SK-N-SH (cell line): ENCODE results near the gene TRIM7. TPM values are rescaled to one million over a fixed set of nuclear protein-coding genes. Genes with fewer than 3 reads are reported as not detected.
A peak's percentile ranks its signal among the peaks of the same experiment; 100 is the strongest.

ENCODE experiments used
- CTCF ChIA-PET: fragments of 300-600, 350-600 bp; formaldehyde crosslinking; extraction: SDS; loops from one replicate; lab custom pipeline; 2021; lab: Yijun Ruan, JAX
- POLR2A ChIA-PET: fragments of 350-600 bp; sonication (Branson Sonifier 250); formaldehyde crosslinking; extraction: SDS; loops from one replicate; lab custom pipeline; 2020; ENCODE audit warnings: antibody characterized with exemption, inconsistent platforms; lab: Yijun Ruan, JAX
- DNase-seq: peaks from one replicate; pipeline ENCODE4 v3.0.0; 2012
- H2AFZ ChIP-seq: fragments of 200-600 bp; sonication (generic); 2 replicates; pipeline ENCODE4 v1.8.1; 2016; ENCODE audit warnings: antibody characterized with exemption, mild to moderate bottlenecking, low read depth
- H3F3A ChIP-seq: fragments of 200-600 bp; sonication (generic); replicated peaks from 2 replicates; pipeline ENCODE3; 2016; ENCODE audit warnings: antibody characterized with exemption, mild to moderate bottlenecking; ENCODE audit not compliant: insufficient read depth
- H3K27ac ChIP-seq, 2 experiments: fragments of 200-500 bp in 1 of 2; fragments of 200-600 bp in 1 of 2; sonication (Bioruptor generic) in 1 of 2; sonication (generic), shearing (Covaris generic) in 1 of 2; 2 replicates each; pipeline versions ENCODE4 v1.5.1 to v1.6.1; 2014 to 2016; ENCODE audit warnings: low read depth in 2 of 2, inconsistent platforms in 1 of 2, low read length in 1 of 2, mild to moderate bottlenecking in 1 of 2, mixed read lengths in 1 of 2
- H3K27me3 ChIP-seq: fragments of 200-600 bp; sonication (generic), shearing (Covaris generic); 2 replicates; pipeline ENCODE4 v1.6.1; 2016; ENCODE audit warnings: mixed run types; ENCODE audit not compliant: insufficient read depth
- H3K36me3 ChIP-seq, 2 experiments: fragments of 200-500 bp in 1 of 2; fragments of 200-600 bp in 1 of 2; sonication (Bioruptor generic) in 1 of 2; sonication (generic) in 1 of 2; replicated peaks in 1 of 2; 2 replicates each; pipeline versions ENCODE3 to v1.5.1; 2014 to 2016; ENCODE audit warnings: low read length in 1 of 2, mild to moderate bottlenecking in 1 of 2; ENCODE audit not compliant: insufficient read depth in 2 of 2, control insufficient read depth in 1 of 2
- H3K4me1 ChIP-seq, 2 experiments: fragments of 200-500 bp in 1 of 2; fragments of 200-600 bp in 1 of 2; sonication (Bioruptor generic) in 1 of 2; sonication (generic), shearing (Covaris generic) in 1 of 2; 2 replicates each; pipeline versions ENCODE4 v1.5.1 to v1.6.1; 2014 to 2016; ENCODE audit warnings: low read depth in 1 of 2, low read length in 1 of 2, mixed run types in 1 of 2; ENCODE audit not compliant: insufficient read depth in 2 of 2, control insufficient read depth in 1 of 2
- H3K4me2 ChIP-seq: fragments of 200-600 bp; sonication (generic), shearing (Covaris generic); 2 replicates; pipeline ENCODE4 v1.6.1; 2017; ENCODE audit warnings: mixed run types
- H3K4me3 ChIP-seq, 2 experiments: fragments of 200-500 bp in 1 of 2; fragments of 200-600 bp in 1 of 2; sonication (Bioruptor generic) in 1 of 2; sonication (generic), shearing (Covaris generic) in 1 of 2; 2 replicates each; pipeline versions ENCODE4 v1.5.1 to v1.8.1; 2014 to 2016; ENCODE audit warnings: low read depth in 2 of 2, inconsistent platforms in 1 of 2, low read length in 1 of 2, mild to moderate bottlenecking in 1 of 2, mixed read lengths in 1 of 2, moderate library complexity in 1 of 2
- H3K79me2 ChIP-seq: fragments of 200-600 bp; sonication (generic); 2 replicates; pipeline ENCODE4 v1.8.1; 2017; ENCODE audit warnings: mild to moderate bottlenecking; ENCODE audit not compliant: insufficient read depth
- H3K9ac ChIP-seq: fragments of 200-600 bp; sonication (generic); 2 replicates; pipeline ENCODE4 v1.6.1; 2017; ENCODE audit warnings: mixed run types
- H3K9me2 ChIP-seq: fragments of 200-600 bp; sonication (generic); 2 replicates; pipeline ENCODE4 v1.6.1; 2017; ENCODE audit warnings: mixed run types
- H3K9me3 ChIP-seq: fragments of 200-600 bp; sonication (generic); 2 replicates; pipeline ENCODE4 v1.6.1; 2017; ENCODE audit warnings: mixed run types, mild to moderate bottlenecking, moderate library complexity
- H4K20me1 ChIP-seq: fragments of 200-600 bp; sonication (generic); 2 replicates; pipeline ENCODE4 v1.6.1; 2017; ENCODE audit warnings: mild to moderate bottlenecking, mixed run types; ENCODE audit not compliant: insufficient read depth
- CHD2 ChIP-seq: fragments of 150-350 bp; IDR thresholded peaks from 2 replicates; pipeline ENCODE4 v1.6.1; 2018; ENCODE audit warnings: low read length; ENCODE audit not compliant: partially characterized antibody
- ELF1 ChIP-seq: IDR thresholded peaks from 2 replicates; pipeline ENCODE4 v1.4.0; 2012
- EZH2phosphoT487 ChIP-seq: fragments of 200-600 bp; sonication (generic); IDR thresholded peaks from 2 replicates; pipeline ENCODE4 v1.6.1; 2017; ENCODE audit warnings: low read depth, mixed run types, mild to moderate bottlenecking, antibody characterized with exemption, moderate library complexity, borderline replicate concordance
- FOSL2 ChIP-seq: IDR thresholded peaks from 2 replicates; pipeline ENCODE4 v1.4.0; 2012; ENCODE audit warnings: low read depth, mild to moderate bottlenecking, moderate library complexity, borderline replicate concordance
- FOXJ3 ChIP-seq: sonication (generic); formaldehyde crosslinking; IDR thresholded peaks from 2 replicates; pipeline ENCODE4 v1.5.1; 2020; ENCODE audit warnings: mild to moderate bottlenecking, missing genetic modification reagents
- FOXM1 ChIP-seq: IDR thresholded peaks from 2 replicates; pipeline ENCODE4 v1.4.0; 2012; ENCODE audit warnings: low read depth, mild to moderate bottlenecking
- GATA2 ChIP-seq: sonication (generic); formaldehyde crosslinking; IDR thresholded peaks from 2 replicates; pipeline ENCODE4 v1.5.0; 2020; ENCODE audit warnings: mild to moderate bottlenecking, missing genetic modification reagents
- JUND ChIP-seq: IDR thresholded peaks from 2 replicates; pipeline ENCODE4 v1.4.0; 2012
- MEF2A ChIP-seq: IDR thresholded peaks from 2 replicates; pipeline ENCODE4 v1.4.0; 2012; ENCODE audit warnings: low read depth, borderline replicate concordance
- NFIC ChIP-seq: IDR thresholded peaks from 2 replicates; pipeline ENCODE4 v1.4.0; 2012; ENCODE audit warnings: borderline replicate concordance
- RFX5 ChIP-seq: IDR thresholded peaks from 2 replicates; pipeline ENCODE4 v1.6.1; 2012; ENCODE audit warnings: mild to moderate bottlenecking, improper control_type of control experiment, low read length
- SIN3A ChIP-seq: IDR thresholded peaks from 2 replicates; pipeline ENCODE4 v1.6.1; 2012; ENCODE audit warnings: low read depth, mild to moderate bottlenecking, low read length, moderate library complexity, borderline replicate concordance
- TAF1 ChIP-seq: IDR thresholded peaks from 2 replicates; pipeline ENCODE4 v1.6.1; 2012; ENCODE audit warnings: low read depth, mild to moderate bottlenecking, low read length, moderate library complexity, borderline replicate concordance
- TCF12 ChIP-seq: IDR thresholded peaks from 2 replicates; pipeline ENCODE4 v1.4.0; 2012
- YY1 ChIP-seq: IDR thresholded peaks from 2 replicates; pipeline ENCODE4 v1.4.0; 2012; ENCODE audit warnings: low read depth, mild to moderate bottlenecking
- WGBS: methylation state at CpG from one replicate; pipeline ENCODE4 v1.1.6; 2017; ENCODE audit warnings: low lambda C conversion rate; 5-methylcytosine and 5-hydroxymethylcytosine counted together
- polyA plus RNA-seq, 3 experiments: library from polyadenylated mRNA; depleted of rRNA; stranded (reverse); fragments of >200 nt; gene quantifications; 2 replicates each; pipeline ENCODE4 v1.2.3, GENCODE V29; 2012
- TF ChIP-seq, protein P1 (sequence below): IDR thresholded peaks from 2 replicates; pipeline ENCODE4; 2012
- TF ChIP-seq, protein P2 (sequence below): fragments of 200-600 bp; sonication (generic); IDR thresholded peaks from 2 replicates; pipeline ENCODE4 v1.6.1; 2017; ENCODE audit warnings: antibody characterized with exemption, mild to moderate bottlenecking, moderate library complexity
- TF ChIP-seq, protein P3 (sequence below): IDR thresholded peaks from 2 replicates; pipeline ENCODE4 v1.4.0; 2012; ENCODE audit warnings: low read depth, borderline replicate concordance
- TF ChIP-seq, protein P4 (sequence below): fragments of 150-350 bp; IDR thresholded peaks from 2 replicates; pipeline ENCODE4 v1.6.1; 2016; ENCODE audit warnings: mild to moderate bottlenecking, low read depth, low read length
- TF ChIP-seq, protein P5 (sequence below): IDR thresholded peaks from 2 replicates; pipeline ENCODE4 v1.6.1; 2012; ENCODE audit warnings: mild to moderate bottlenecking, low read depth, low read length, moderate library complexity

TRIM7 gene
- polyA plus RNA-seq, 1 of the 3 experiments (the other 2 are of a cell fraction): 3.5 TPM

DNA sequence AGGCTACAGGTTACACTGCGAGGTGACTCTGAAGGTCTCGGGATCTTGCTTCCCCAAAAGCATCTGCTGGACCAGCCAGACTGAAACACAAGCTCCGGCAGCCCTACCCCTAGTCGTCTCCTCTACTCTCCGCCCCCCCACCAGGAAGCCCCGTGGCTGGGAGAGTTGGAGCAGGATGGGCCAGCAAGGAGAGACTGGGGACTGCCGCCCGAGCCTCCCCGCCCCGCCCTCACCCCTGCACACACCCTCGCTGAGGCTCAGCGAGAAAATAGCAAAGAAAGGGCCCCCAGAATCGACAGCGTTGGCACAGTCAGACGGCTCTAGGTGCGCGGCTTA lies 1.3 kb downstream of the TRIM7 start:
- H3K4me2 ChIP-seq: peak overlapping the region; percentile 80
- peaks cover 0 to 21% of the 10 kb centered on the region in 2 experiments; a peak in 1 of 4 replicates for H3K4me1 ChIP-seq
- no peaks in the 10 kb centered on the region for H3K36me3 ChIP-seq
- DNase-seq: no peak
- peak overlapping the region; percentile 36; the same call in 1 of the 2 replicates for H3K9ac ChIP-seq
- WGBS: 6% methylated on average over 7 of the region's 17 CpGs
- H3K79me2 ChIP-seq: no peaks in the 10 kb centered on the region
- peak overlapping the region; percentile 83 for H2AFZ ChIP-seq
- POLR2A ChIA-PET: interaction anchor here (0.7 kb wide), 1 partner anchor 57 kb away, joined by 3 read pairs; the partner anchor contains the start of gene TRIM52
- no peaks in the 10 kb centered on the region for H3K27me3 ChIP-seq
- no peak overlapping the region for H3K27ac ChIP-seq
- no peaks in the 10 kb centered on the region for H3K9me2 ChIP-seq
- no peaks in the 10 kb centered on the region for H3K9me3 ChIP-seq
- H3K4me3 ChIP-seq: peak overlapping the region; percentile 52 to 71
- H4K20me1 ChIP-seq: no peaks in the 10 kb centered on the region; the same call in 1 of the 2 replicates
- H3F3A ChIP-seq: peaks cover 27% of the 10 kb centered on the region
- TF ChIP-seq, protein P1, sequence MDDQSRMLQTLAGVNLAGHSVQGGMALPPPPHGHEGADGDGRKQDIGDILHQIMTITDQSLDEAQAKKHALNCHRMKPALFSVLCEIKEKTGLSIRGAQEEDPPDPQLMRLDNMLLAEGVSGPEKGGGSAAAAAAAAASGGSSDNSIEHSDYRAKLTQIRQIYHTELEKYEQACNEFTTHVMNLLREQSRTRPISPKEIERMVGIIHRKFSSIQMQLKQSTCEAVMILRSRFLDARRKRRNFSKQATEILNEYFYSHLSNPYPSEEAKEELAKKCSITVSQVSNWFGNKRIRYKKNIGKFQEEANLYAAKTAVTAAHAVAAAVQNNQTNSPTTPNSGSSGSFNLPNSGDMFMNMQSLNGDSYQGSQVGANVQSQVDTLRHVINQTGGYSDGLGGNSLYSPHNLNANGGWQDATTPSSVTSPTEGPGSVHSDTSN: no peak
- TF ChIP-seq FOXJ3 (CRISPR knock-in tag) (no peak), FOSL2 (no peak), MEF2A (no peak), ELF1 (no peak), FOXM1 (no peak), JUND (no peak), GATA2 (CRISPR knock-in tag) (no peak), NFIC (no peak), EZH2phosphoT487 (no peak), SIN3A (no peak), CHD2 (no peak), TAF1 (no peak), YY1 (no peak), TCF12 (no peak), RFX5 (no peak)
- TF ChIP-seq, protein P2, sequence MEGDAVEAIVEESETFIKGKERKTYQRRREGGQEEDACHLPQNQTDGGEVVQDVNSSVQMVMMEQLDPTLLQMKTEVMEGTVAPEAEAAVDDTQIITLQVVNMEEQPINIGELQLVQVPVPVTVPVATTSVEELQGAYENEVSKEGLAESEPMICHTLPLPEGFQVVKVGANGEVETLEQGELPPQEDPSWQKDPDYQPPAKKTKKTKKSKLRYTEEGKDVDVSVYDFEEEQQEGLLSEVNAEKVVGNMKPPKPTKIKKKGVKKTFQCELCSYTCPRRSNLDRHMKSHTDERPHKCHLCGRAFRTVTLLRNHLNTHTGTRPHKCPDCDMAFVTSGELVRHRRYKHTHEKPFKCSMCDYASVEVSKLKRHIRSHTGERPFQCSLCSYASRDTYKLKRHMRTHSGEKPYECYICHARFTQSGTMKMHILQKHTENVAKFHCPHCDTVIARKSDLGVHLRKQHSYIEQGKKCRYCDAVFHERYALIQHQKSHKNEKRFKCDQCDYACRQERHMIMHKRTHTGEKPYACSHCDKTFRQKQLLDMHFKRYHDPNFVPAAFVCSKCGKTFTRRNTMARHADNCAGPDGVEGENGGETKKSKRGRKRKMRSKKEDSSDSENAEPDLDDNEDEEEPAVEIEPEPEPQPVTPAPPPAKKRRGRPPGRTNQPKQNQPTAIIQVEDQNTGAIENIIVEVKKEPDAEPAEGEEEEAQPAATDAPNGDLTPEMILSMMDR: no peak
- TF ChIP-seq, protein P3, sequence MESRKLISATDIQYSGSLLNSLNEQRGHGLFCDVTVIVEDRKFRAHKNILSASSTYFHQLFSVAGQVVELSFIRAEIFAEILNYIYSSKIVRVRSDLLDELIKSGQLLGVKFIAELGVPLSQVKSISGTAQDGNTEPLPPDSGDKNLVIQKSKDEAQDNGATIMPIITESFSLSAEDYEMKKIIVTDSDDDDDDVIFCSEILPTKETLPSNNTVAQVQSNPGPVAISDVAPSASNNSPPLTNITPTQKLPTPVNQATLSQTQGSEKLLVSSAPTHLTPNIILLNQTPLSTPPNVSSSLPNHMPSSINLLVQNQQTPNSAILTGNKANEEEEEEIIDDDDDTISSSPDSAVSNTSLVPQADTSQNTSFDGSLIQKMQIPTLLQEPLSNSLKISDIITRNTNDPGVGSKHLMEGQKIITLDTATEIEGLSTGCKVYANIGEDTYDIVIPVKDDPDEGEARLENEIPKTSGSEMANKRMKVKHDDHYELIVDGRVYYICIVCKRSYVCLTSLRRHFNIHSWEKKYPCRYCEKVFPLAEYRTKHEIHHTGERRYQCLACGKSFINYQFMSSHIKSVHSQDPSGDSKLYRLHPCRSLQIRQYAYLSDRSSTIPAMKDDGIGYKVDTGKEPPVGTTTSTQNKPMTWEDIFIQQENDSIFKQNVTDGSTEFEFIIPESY: no peak
- TF ChIP-seq, protein P4, sequence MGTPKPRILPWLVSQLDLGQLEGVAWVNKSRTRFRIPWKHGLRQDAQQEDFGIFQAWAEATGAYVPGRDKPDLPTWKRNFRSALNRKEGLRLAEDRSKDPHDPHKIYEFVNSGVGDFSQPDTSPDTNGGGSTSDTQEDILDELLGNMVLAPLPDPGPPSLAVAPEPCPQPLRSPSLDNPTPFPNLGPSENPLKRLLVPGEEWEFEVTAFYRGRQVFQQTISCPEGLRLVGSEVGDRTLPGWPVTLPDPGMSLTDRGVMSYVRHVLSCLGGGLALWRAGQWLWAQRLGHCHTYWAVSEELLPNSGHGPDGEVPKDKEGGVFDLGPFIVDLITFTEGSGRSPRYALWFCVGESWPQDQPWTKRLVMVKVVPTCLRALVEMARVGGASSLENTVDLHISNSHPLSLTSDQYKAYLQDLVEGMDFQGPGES: no peak
- TF ChIP-seq, protein P5, sequence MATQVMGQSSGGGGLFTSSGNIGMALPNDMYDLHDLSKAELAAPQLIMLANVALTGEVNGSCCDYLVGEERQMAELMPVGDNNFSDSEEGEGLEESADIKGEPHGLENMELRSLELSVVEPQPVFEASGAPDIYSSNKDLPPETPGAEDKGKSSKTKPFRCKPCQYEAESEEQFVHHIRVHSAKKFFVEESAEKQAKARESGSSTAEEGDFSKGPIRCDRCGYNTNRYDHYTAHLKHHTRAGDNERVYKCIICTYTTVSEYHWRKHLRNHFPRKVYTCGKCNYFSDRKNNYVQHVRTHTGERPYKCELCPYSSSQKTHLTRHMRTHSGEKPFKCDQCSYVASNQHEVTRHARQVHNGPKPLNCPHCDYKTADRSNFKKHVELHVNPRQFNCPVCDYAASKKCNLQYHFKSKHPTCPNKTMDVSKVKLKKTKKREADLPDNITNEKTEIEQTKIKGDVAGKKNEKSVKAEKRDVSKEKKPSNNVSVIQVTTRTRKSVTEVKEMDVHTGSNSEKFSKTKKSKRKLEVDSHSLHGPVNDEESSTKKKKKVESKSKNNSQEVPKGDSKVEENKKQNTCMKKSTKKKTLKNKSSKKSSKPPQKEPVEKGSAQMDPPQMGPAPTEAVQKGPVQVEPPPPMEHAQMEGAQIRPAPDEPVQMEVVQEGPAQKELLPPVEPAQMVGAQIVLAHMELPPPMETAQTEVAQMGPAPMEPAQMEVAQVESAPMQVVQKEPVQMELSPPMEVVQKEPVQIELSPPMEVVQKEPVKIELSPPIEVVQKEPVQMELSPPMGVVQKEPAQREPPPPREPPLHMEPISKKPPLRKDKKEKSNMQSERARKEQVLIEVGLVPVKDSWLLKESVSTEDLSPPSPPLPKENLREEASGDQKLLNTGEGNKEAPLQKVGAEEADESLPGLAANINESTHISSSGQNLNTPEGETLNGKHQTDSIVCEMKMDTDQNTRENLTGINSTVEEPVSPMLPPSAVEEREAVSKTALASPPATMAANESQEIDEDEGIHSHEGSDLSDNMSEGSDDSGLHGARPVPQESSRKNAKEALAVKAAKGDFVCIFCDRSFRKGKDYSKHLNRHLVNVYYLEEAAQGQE: no peak
- TF ChIP-seq, all 33 proteins: peak for 0
- CTCF ChIA-PET: interaction anchor here (1.3 to 6.5 kb wide), 4 partner anchors 9 to 21 kb away, joined by 3 to 72 read pairs (median 10); no protein-coding TSS in a partner anchor
